Left renal pelvis (tissue), 4 donors: ENCODE measurements around the gene MYCBPAP. TPM values are rescaled to one million over a fixed set of nuclear protein-coding genes. Genes with fewer than 3 reads are reported as not detected.

Experiments used
- DNase-seq, 4 donors: peaks; one replicate each; pipeline ENCODE4 v3.0.0-alpha.2; 2013; ENCODE audit warnings: low read depth in 4 of 4, low spot score in 3 of 4
- polyA plus RNA-seq, 4 donors: library from polyadenylated mRNA; unstranded; fragments of 120-200 nt; gene quantifications; one replicate each; pipeline ENCODE4 v1.2.1, GENCODE V29; 2013; ENCODE audit not compliant: insufficient read length in 4 of 4

MYCBPAP gene
- polyA plus RNA-seq, 4 donors = 1.4 to 3.4 (median 2.4) TPM

DNA sequence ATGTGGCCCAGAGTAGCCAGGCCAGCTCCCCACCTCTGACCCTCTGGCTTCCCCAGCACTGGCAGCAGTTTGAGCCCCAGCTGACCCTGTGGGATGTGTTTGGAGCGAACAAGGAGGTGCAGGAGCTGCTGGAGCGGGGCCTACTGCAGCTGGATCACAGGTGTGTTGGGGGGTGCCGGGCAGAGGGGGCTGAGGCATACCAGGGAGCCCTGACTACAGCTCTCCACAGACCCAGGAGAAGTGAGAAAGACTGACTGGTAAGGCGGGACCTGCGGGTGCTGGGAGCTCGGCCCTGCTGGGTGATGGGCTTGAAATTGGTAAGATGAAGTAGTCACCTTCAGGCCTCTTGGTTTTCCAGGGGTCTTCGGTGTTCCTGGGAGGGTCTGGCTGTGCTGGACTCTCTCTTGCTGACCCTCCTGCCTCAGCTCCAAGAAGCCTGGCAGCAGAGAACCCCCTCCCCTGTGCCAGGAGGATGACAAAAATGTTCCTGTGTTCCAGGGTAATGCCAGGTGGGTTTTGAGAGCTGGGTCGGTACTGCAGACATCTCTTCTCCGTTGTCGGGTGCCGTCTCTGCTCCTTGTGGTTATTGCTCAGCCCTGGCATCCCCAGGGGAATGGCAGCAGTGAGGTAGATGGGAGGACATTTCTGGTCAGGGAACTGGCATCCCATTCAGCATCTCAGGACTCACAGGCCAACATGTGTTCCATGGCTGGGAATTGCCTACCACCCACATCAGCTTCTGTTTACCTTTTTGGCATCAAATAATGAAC is 23.7 kb upstream of the MYCBPAP start:
- DNase-seq = no peak

DNA sequence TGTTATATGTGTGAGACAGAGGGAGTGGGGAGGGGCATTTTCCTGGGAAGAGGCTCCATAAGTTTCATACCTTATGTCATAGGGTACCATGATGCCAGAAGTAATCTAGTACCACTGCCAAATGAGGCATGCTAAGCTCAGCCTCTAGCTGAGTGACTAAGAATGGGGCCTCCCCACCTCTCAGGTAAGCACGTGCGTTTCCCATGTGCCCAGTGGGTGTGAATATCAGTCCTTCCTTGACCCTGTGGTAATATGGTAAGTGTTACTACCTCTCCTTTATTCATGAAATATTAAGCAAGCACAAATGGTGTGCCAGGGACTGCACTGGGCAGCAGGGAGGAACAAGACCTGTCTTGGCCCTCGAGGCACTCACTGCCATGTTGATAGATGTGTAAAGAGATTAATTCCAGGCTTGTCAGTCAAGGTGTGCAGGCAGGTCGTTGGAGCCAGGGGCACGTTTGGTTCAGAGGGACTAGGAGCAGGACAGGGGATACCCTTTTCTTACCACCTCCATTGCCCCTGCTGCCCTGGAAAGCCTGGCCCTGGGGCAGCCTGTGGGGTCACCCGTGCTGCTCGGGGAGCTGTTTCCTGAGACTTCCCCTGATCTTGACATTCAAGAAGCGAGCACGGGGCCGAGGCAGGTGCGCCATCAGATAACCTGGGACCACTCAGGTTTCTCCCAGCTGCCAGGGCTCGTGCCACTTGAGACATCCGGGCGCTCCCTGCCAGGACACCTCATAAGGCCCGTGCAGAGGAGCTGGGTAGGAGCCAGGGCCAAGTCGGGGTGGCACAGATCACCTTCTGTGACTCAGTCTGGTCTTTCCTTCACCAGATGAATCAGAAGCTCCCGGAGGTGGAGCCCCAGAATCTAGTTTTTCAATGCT is 20.8 kb upstream of the MYCBPAP start:
- DNase-seq = no peak

DNA sequence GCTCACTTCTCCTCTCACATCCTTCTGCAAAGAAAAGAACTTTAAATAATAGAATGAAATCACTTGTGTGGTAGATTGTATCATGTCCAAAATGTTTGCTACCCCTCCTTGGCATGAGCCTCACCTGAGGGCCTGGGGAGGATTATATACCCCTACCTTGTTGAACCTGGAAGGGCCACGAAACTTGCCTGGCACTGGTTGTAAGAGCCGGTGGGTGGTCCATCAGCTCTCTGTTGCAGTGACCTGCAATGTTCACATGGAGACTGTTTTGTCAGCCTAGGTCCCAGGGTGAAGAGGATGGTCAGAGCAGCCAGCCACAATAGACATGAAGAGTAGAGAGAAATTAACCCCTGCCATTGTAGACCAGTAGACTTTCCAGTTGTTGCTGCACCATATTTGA is 19.4 kb upstream of the MYCBPAP start:
- DNase-seq = no peak

DNA sequence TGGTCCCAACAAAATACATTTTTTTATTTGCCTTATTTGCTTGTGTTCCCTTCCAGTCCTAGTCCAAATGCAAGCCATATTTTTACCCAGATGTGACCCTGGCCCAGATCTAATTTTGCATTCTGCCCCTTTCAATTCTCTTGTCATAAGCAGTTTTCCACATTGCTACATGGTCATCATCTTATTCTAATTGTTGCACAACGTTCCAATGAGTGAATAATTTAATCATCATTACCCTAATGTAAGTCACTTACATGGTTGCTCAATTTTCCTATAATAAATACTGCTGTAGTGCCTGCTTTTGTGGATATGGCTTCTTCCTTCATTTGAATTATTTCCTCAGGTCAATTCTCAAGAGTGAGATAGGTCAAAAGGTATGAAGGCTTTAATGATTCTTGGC is 16.7 kb upstream of the MYCBPAP start:
- no peak for DNase-seq

DNA sequence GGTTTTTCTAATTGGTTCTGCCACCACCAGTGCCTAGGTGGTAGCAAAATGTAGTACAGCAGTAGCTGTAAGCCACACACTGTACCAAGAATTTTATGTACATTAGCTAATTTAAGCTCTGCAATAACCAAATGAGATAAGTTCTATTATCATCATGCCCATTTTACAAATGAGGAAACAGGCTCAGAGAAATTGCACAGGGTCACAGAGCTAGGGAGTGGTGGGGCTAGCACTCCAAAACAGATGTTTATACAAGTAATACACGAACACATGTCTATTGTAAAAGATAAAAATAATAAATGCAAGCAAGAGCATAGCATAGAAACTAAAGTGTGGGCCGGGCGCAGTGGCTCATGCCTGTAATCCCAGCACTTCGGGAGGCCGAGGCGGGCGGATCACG is 16.0 kb upstream of the MYCBPAP start:
- DNase-seq = no peak

DNA sequence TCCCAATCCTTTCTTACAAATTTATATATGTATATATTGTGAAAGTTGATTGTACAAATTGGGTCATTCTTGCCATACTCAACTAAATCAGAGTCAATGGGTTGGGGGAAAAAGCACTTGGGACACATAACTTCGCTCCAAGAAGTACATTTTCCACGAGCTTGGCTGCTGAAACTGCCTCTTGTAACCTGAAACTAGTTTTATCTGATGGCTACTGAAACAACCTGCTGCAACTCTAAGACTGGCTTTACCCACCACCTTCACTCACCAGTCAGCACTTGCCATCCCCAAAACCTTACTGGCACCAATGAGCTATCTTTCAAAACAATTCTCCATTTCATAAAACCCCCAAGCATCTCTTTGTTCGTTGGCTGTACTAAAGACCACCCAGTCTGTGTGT is 14.5 kb upstream of the MYCBPAP start:
- no peak for DNase-seq

DNA sequence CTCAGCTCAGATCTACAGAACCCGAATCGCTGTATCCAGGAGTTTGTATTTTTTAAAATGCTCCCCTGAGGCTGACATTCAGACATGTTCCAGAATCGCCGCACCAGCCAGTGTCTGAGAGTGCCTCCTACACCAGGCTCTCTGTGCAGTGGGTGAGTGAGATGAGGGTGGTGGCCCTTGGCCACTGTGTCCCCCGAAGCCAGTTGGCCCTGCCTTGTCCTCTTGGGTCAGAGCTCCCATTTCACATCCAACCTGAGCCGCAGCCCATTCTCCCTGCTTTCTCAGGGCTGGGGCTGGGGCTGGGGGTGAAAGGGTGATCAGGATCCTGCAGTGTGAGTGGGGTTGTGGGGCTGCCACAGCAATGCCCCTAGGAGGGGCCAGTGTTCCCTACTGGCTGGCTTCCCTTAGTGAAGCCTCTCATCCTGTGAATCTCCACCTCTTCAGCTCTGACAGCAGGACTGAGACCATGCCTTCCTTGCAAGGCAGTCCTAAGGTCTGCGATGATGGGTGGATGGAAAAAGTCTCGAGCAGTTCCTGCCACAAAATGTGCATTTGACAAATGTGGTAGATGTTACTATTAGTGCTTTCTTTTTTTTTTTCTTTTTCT is 12.9 kb upstream of the MYCBPAP start:
- DNase-seq = no peak

DNA sequence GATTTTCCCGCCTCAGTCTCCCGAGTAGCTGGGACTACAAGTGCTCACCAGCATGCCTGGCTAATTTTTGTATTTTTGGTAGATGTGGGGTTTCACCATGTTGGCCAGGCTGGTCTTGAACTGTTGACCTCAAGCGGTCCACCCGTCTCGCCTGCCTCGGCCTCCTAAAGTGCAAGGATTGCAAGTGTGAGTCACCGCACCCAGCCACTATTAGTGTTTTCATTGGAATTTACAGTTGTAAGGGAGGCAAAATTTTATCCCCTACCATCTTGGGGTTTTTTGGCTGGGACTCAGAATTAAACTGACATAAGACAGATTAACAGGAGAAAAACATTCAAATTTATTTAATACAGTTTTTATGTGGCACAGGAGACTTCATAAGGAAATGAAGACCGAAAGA is 12.3 kb upstream of the MYCBPAP start:
- DNase-seq = no peak

DNA sequence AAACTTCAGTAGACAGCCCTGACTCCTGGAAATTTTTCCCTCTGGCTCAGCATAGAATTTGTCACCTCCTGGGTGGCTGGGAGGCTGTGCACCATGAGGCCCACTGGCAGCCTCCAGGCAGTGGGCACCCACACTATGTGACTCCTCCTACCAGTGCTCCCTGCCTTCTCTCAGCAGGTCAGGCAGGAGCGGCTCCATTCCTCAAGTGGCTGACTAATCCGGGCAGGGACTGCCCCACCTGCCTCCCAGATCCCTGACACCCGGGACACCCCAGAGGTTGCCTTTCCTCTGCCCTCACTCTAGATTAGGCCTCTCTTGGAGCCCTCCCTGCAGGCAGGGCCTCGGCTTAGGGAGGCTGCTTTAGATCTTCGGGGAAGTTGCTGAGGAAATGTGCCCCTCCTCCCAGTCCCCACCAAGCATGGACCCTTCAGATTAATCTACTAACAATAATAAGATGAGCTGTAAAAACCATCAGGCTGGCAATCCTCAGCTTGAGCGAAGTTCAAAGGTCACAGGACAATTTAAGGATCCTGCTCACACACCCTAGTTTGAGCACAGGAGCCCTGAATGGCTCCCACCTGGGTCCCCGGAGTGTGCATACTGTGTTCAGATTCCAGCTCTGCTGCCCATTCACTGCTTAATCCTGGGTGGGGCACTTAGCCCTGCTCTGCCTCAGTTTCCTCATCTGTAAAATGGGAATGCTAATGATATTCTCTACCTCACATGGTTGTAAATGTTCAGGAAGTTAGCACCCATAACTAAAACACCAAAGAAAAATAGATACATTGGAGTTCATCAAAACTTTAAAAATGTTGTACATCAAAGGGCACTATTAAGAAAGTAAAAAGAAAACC is 10.0 kb upstream of the MYCBPAP start:
- DNase-seq = no peak

DNA sequence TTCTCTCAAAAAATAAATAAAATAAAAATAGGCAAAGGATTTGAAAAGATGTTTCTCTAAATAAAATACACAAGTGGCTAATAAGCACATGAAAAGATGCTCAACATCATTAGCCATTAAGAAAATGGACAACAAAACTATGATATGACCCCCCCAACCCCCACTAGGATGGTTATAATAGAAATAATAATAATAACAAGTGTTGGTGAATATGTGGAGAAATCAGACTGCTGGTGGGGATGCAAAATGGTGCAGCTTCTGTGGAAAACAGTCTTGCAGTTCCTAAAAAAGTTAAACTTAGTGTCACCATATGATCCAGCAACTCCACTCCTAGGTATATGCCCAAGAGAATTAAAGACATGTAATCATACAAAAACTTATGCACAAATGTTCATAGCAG is 9.0 kb upstream of the MYCBPAP start:
- DNase-seq = no peak

DNA sequence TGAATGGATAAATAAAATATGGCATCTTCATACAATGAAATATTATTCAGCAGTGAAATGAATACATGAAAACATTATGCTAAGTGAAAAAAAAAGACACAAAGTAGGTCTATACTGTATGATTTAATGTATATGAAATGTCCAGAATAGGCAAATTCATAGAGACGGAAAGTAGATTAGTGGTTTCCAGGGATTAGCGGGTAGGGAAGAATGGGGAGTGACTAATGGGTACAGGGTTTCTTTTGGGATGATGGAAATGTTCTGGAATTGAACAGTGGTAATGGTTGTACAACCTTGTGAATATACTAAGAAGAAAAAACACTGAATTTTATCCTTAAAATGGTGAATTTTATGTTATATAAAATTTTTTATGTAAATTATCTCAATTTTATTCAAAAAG is 8.5 kb upstream of the MYCBPAP start:
- no peak for DNase-seq

DNA sequence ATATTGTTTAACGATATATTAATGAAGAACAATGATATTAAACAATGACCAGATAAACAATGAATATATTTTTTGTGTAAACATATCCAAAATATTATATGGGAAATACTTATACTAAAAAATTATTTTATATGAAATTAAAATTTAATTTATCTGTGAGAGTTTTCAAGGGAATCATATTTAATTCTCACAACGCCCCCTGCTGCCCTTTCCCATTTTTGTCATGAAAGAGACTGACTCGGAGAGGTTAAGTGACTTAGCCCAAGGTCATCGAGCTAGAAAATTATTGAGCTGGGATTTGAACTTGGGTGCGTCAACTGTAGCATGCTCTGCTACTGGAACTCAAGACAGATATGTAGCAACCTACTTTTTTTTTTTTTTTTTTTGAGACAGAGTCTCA is 7.2 kb upstream of the MYCBPAP start:
- DNase-seq = no peak

DNA sequence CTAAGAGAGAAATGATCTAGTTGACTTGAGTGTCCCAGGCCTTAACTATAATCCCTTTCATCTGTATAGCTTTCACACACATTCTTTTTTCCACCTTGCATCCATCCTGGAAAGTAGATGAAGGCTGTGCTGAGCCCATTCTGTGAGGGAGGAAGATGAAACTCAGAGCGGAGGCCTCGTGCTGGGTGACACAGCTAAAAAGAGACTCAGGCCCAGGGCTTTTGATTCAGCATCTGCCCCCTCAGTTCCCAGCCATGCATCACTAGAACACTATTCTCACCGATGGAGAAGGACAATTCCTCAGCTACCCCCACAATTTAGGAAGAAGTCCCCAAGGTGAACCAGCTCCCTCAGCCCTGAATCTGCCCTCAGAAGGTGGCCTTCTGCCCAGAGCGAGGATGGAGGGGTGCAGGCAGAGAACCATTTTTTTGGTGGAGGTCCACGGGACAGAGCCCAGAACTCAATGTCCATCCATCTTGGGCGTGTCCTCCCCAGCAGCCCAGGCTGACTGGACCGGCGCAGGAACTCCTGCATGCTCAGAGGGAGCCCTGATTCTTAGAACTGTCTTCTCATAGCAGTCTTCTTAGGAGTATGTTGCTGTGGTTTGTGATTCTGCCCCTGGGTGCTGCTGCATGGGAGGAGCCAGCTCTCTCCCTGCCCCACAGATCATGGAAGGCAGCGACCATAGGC is 5.8 kb upstream of the MYCBPAP start:
- DNase-seq = no peak

DNA sequence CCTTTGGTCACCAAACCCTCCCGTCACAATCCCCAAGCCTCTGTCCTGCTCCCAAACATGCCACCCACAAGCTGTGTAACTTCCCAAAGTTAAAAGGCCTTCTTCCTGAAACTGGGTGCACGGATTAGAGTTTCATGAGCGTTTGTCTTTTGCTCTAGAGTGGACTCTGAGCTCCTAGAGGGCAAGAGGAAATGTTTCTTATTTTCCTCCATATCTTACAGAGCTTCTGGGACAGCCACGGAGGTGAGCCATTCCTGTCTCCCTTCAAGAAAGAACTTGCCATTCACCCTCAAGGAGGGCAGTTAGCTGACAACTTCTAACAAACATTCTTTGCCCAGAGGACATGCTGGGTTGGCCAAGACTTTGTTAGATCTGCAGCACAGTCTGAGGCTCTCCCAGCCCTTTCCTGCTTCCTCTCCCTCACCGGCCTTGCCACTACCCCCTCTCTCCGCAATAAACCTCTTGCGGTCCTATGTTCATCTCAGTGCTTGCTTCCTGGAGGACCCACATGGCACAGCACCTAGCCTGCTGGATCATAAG is 2.6 kb upstream of the MYCBPAP start:
- DNase-seq = no peak

DNA sequence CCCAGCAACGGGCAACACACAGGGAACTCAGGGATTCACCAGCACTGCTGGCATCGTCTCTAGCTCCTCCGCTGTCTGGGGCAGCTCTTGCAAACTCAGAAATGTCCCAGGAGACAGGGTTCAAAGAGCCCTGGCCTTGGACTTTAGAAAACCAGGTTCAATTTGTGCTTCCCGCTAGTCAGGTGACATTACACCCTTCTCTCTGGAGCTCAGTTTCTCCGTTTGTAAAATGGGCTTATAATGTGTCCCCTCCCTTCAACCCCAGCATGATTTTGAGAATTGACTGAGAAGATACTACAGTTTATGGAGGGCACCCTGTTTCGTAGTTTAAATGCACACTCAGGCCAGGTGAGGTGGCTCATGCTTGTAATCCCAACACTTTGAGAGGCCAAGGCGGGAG is 1.9 kb upstream of the MYCBPAP start:
- no peak for DNase-seq

DNA sequence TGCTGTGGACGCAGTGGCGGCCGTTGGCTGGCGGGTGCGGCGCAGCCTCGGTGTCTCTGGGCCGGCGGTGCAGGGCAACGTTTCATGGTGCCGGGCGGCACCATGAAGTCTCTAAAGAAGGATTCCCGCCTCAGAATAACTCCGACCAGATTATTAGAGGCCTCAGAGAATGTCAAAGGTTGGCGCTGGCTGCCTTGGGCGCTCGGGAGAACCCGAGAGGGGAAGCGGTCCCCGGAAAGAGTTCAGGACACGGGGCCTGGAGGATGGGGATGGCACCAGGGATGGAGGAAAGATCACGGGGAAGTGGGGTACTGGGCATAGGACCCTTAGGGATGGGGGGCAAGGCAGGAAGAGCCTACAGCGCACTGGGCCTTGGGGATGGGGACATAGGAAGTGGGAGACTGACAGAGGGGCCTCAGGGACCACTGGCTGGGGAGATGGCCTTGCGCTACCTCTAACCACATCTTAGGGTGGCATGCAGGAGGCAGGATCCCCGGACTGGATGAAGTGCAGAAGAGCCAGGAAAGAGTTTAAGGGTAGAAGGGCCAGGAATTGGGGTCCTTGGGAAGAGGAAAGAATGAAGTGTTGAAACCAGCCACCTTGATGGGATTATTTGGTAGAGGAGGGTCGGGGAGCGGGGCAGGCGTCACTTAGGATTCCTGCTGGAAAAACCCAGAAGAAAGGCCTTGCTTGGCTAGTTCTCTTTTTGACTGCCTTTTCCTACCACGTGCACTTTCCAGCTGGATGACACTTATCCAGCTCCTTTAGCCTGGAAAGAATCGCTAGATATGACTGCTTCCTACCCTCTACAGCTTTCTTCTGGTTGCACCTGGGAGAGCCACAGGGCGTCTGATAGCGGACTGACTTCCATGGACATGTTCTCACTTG is 578 bp downstream of the MYCBPAP start:
- no peak for DNase-seq

DNA sequence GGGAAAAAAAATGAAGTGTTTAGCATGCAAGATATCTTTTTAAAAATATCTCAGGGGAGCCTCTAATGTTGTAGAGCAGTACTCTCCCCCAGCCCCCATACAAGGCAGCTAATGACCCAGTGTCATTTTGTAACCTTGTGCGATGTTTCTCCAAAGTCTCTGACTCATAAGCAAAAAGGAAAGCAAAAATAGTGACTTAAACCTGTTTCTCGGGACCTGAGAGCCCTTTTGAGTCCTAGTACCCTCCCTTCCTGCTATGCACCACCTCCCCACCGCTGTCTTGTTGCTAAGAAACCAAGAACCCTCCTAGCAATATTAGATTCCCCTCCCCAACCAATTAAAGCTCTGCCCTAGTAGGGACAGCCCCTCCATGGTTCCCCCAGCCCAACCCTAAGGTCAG is 2.8 kb downstream of the MYCBPAP start:
- DNase-seq = no peak

DNA sequence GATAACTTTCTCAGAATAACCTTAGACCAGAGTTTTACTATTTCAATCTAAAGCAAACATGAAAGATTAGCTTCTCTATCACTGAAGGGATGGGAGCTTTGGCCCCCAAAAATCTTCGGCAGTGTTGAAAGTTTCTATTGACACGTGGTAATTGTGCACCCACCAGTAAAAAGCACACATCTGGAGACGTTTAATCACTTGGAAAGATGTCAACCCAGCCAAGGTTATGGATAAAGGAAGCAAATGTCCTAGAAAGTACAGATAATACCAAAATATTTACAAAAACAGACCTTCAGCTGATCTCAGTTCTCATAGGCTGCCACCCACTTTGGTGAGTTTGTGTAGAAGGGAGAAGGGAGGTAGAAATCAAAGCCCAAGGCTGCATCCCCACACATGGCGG is 5.3 kb downstream of the MYCBPAP start:
- no peak for DNase-seq

DNA sequence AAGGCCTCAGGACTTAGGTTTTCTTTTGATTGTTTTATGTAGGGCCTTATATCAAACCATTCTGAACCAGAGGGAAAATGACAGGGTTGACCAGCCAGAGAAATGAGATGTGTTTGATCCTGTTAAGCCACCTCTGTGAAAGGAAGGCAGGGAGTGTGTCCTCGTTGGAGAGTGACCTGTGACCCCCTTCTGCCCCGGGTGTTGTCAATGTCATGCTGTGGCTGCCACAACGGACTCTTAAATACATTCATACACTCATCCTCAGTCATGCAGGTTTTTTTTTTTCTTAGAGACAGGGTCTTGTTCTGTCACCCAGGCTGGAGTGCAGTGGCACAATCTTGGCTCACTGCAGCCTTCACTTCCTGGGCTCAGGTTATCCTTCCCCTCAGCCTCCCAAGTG is 6.1 kb downstream of the MYCBPAP start:
- DNase-seq = no peak
